ENCODE data around the gene AREG.

GRCh38 chr4:74446896-74447295 is 2.0 kb downstream of the AREG start:
- no peak for TF ChIP-seq POLR2A (IDR thresholded peaks at IDR 0.05)
- no peak for TF ChIP-seq CTCF (IDR thresholded peaks at IDR 0.05)
